ENCODE measurements around the gene CCNI2.
"Not testable (repeated sequence)": the region's sequence is repeated elsewhere in the genome, so short reads cannot be mapped to it uniquely, and the experiment has no call there.

The CCNI2 gene

GRCh38 chr5:132781029-132781428, 33.8 kb downstream of the CCNI2 start:
- DNase-seq (ENCODE audit: low spot score) = no peak

GRCh38 chr5:132782101-132782500, 34.9 kb downstream of the CCNI2 start:
- DNase-seq (ENCODE audit: low spot score) = no peak

GRCh38 chr5:132785365-132785764, 38.1 kb downstream of the CCNI2 start:
- DNase-seq (ENCODE audit: low spot score) = no peak

GRCh38 chr5:132785864-132786263, 38.6 kb downstream of the CCNI2 start:
- no peak for DNase-seq (ENCODE audit: low spot score)

- no peak for DNase-seq (ENCODE audit: low spot score)
Observed at GRCh38 chr5:132787076-132787475, 39.9 kb downstream of the CCNI2 start.

GRCh38 chr5:132788508-132788907, 41.3 kb downstream of the CCNI2 start:
- no peak for DNase-seq (ENCODE audit: low spot score)

- no peak for DNase-seq (ENCODE audit: low spot score)
Observed at GRCh38 chr5:132788990-132789886, 42.0 kb downstream of the CCNI2 start.

- no peak for DNase-seq (ENCODE audit: low spot score)
Observed at GRCh38 chr5:132790201-132790865, 43.1 kb downstream of the CCNI2 start.

GRCh38 chr5:132791026-132791425, 43.8 kb downstream of the CCNI2 start:
- DNase-seq (ENCODE audit: low spot score) = no peak

- no peak for DNase-seq (ENCODE audit: low spot score)
Observed at GRCh38 chr5:132797651-132798050, 50.4 kb downstream of the CCNI2 start.

- DNase-seq (ENCODE audit: low spot score) = no peak
Observed at GRCh38 chr5:132799392-132799791, 52.2 kb downstream of the CCNI2 start.

GRCh38 chr5:132800545-132800944, 53.3 kb downstream of the CCNI2 start:
- DNase-seq (ENCODE audit: low spot score) = no peak

- no peak for DNase-seq (ENCODE audit: low spot score)
Observed at GRCh38 chr5:132802044-132802684, 54.9 kb downstream of the CCNI2 start.

- not testable (repeated sequence) for DNase-seq (ENCODE audit: low spot score)
Observed at GRCh38 chr5:132802685-132803066, 55.5 kb downstream of the CCNI2 start.
